Prostate gland (tissue), 2 donors: Measurements from ENCODE around the gene NFIX. TPM values are rescaled to one million over a fixed set of nuclear protein-coding genes. Genes with fewer than 3 reads are reported as not detected.

Experiments used
- DNase-seq: peaks from one replicate; pipeline ENCODE4 v3.0.0-alpha.2; 2019; ENCODE audit warnings: low spot score
- H3K27ac ChIP-seq, 2 donors: fragments of 200-600 bp; sonication (generic); 2 replicates each; pipeline ENCODE4 v1.5.1; 2017 to 2019
- H3K27me3 ChIP-seq: fragments of 200-600 bp; sonication (generic); replicated peaks from 2 replicates; pipeline ENCODE4 v1.5.1; 2019; ENCODE audit not compliant: insufficient read depth
- H3K36me3 ChIP-seq, 2 donors: fragments of 200-600 bp; sonication (generic); 1 replicate in 1 of 2; 2 replicates in 1 of 2; pipeline versions ENCODE4 v1.5.1 to v1.8.1; 2017 to 2019
- H3K4me1 ChIP-seq: fragments of 200-600 bp; sonication (generic); replicated peaks from 2 replicates; pipeline ENCODE4 v1.5.1; 2019
- H3K4me3 ChIP-seq, 2 donors: fragments of 200-600 bp; sonication (generic); 2 replicates each; pipeline ENCODE4 v1.5.1; 2017 to 2019
- H3K9me3 ChIP-seq: fragments of 200-600 bp; sonication (generic); 2 replicates; pipeline ENCODE4 v1.5.1; 2017
- POLR2A ChIP-seq: fragments of 450-650 bp; IDR thresholded peaks from one replicate; pipeline ENCODE4 v1.6.1; 2016; ENCODE audit warnings: antibody characterized with exemption, mild to moderate bottlenecking
- POLR2AphosphoS5 ChIP-seq: sonication (generic); formaldehyde crosslinking; IDR thresholded peaks from one replicate; pipeline ENCODE4 v1.6.1; 2017; ENCODE audit warnings: antibody characterized with exemption
- WGBS: methylation state at CpG from one replicate; pipeline ENCODE4 v1.1.5; 2018; 5-methylcytosine and 5-hydroxymethylcytosine counted together
- intact Hi-C: fragments of 100-400 bp; cut with DNase I; formaldehyde crosslinking; loops from one replicate; pipeline ENCODE4 v1.14.2; 2022
- total RNA-seq, 2 donors: library from RNA; depleted of rRNA; stranded (reverse); fragments of >200 nt; gene quantifications; one replicate each; pipeline ENCODE4 v1.1.0, GENCODE V29; 2016
- TF ChIP-seq, protein P1 (sequence below), 4 experiments: fragments of 200-600 bp in 2 of 4; fragments of 450-650 bp in 2 of 4; sonication (generic) in 2 of 4; IDR thresholded peaks; 1 replicate in 3 of 4; 2 replicates in 1 of 4; pipeline ENCODE4 v1.5.1; 2016 to 2019; ENCODE audit warnings: antibody characterized with exemption in 4 of 4, mild to moderate bottlenecking in 2 of 4, moderate library complexity in 2 of 4

NFIX gene
- total RNA-seq, 2 donors from 2014 or later, result 185 to 286 TPM

DNA sequence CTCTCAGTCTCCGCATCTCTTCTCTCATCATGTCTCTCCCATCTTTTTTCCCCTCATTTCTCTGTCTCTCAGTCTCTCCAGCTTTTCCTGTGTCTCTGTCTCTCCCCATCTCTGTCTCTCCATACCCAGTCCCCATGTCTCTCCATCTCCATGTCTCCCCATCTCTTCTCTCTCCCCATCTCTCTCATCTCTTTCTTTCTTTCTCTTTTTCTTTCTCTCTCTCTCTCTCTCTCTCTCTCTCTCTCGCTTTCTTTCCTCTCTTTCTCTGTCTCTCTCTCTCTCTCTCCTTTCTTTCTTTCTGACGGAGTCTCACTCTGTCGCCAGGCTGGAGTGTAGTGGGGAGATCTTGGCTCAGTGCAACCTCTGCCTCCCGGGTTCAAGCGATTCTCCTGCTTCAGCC lies 12.6 kb upstream of the NFIX start:
- H3K27me3 ChIP-seq, result no peaks in the 10 kb centered on the region
- DNase-seq, result no peak
- no peaks in the 10 kb centered on the region for H3K4me1 ChIP-seq
- intact Hi-C loops, result loop anchor here (1.0 to 2.0 kb wide), 2 partner anchors 79 to 110 kb away; no protein-coding TSS in a partner anchor
- TF ChIP-seq POLR2A, result no peak
- TF ChIP-seq, protein P1, sequence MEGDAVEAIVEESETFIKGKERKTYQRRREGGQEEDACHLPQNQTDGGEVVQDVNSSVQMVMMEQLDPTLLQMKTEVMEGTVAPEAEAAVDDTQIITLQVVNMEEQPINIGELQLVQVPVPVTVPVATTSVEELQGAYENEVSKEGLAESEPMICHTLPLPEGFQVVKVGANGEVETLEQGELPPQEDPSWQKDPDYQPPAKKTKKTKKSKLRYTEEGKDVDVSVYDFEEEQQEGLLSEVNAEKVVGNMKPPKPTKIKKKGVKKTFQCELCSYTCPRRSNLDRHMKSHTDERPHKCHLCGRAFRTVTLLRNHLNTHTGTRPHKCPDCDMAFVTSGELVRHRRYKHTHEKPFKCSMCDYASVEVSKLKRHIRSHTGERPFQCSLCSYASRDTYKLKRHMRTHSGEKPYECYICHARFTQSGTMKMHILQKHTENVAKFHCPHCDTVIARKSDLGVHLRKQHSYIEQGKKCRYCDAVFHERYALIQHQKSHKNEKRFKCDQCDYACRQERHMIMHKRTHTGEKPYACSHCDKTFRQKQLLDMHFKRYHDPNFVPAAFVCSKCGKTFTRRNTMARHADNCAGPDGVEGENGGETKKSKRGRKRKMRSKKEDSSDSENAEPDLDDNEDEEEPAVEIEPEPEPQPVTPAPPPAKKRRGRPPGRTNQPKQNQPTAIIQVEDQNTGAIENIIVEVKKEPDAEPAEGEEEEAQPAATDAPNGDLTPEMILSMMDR (IDR thresholded peaks at IDR 0.05), result no peak
- TF ChIP-seq POLR2AphosphoS5, result no peak
- WGBS, result 90% methylated on average over 6 of the region's 6 CpGs
- H3K27ac ChIP-seq, result no peak overlapping the region
- no peaks in the 10 kb centered on the region for H3K9me3 ChIP-seq
- H3K36me3 ChIP-seq, result no peaks in the 10 kb centered on the region
- H3K4me3 ChIP-seq, result no peak overlapping the region

DNA sequence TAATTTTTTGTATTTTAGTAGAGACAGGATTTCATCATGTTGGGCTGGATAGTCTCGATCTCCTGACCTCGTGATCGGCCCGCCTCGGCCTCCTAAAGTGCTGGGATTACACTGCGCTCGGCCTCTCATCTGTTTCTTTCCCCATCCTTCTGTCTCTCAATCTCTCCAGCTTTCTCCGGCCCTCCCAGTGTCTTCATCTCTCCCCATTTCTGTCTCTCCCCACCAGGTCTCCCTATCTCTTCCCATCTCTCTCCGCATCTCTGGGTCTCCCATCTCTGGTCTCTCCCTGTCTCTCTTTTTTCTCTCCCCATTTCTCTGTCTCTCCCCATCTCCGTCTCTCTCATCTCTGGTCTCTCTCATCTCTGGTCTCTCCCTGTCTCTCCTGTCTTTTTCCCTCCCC lies 12.2 kb upstream of the NFIX start:
- intact Hi-C loops, result loop anchor here (1.0 to 2.0 kb wide), 2 partner anchors 78 to 110 kb away; no protein-coding TSS in a partner anchor
- DNase-seq, result no peak
- TF ChIP-seq POLR2AphosphoS5 (no peak), POLR2A (no peak)
- TF ChIP-seq, protein P1 (IDR thresholded peaks at IDR 0.05), result no peak
- peak overlapping the region in 1 of 2 donors; percentile 47 for H3K27ac ChIP-seq
- no peaks in the 10 kb centered on the region for H3K4me1 ChIP-seq
- no peaks in the 10 kb centered on the region for H3K27me3 ChIP-seq
- no peaks in the 10 kb centered on the region for H3K36me3 ChIP-seq
- 55% methylated on average over 10 of the region's 10 CpGs for WGBS
- H3K4me3 ChIP-seq, result peak overlapping the region; percentile 18 to 26
- no peaks in the 10 kb centered on the region for H3K9me3 ChIP-seq

DNA sequence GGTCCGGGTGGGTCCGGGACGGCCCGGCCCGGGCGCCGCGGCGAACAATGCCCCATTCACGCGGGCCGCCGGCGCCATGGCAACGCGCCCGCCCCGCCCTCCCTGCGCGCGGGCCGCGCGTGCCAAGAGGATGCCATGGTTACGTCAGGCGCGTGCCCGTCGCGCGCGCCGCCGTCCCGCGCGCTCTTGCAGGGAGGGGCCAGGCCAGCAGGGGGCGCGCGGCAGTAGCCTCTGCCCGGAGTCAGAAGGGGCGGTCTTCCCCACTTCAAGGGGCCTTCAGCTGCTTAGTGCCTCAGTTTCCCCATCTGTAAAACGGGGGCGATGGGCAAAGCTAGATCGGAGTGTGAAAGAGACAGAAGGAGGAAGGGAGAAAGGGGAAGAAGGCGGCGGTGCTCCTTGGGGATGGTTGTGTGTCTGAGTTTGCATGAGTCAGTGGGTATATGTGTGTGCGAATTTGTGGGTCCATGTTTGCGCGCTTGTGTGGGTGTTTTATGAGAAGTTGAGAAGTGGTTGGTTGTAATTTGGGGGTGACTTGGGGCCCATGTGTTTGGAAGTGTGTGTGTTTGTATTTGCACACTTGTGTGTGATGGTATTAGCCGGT lies 11.6 kb upstream of the NFIX start:
- 11% methylated on average over 49 of the region's 51 CpGs for WGBS
- Histone ChIP-seq H3K36me3 (no peaks in the 10 kb centered on the region), H3K4me3 (peak overlapping the region; percentile 18 to 26), H3K4me1 (no peaks in the 10 kb centered on the region), H3K27me3 (no peaks in the 10 kb centered on the region), H3K9me3 (no peaks in the 10 kb centered on the region), H3K27ac (peak overlapping the region; percentile 47 to 70)
- DNase-seq, result peak; percentile 78
- intact Hi-C loops, result loop anchor here (1.0 to 2.0 kb wide), 2 partner anchors 78 to 109 kb away; no protein-coding TSS in a partner anchor
- TF ChIP-seq, protein P1 (IDR thresholded peaks at IDR 0.05), result peak; percentile 98 to 99 (median 99)
- peak; percentile 65 for TF ChIP-seq POLR2AphosphoS5
- peak; percentile 24 for TF ChIP-seq POLR2A

DNA sequence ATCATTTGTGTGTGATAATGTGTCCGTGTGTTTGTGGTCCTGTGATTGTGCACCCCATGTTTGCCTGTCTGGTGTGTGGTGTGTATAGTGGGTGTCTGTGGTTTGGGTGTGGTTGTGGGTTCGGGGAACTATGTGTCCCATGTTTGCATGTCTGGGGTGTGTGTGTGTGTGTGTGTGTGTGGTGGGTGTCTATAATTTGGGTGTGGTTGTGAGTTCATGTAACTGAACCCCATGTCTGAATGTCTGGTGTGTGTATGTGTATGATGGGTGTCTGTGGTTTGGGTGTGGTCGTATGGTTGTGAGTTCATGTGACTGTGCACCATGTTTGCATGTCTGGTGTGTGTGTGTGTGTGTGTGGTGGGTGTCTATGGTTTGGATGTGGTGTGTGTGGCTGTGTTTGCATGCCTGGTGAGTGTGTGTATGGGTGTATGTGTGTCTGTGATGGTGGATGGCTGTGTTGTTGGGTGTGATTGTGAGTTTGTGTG lies 11.1 kb upstream of the NFIX start:
- WGBS, result 80% methylated on average over 3 of the region's 3 CpGs
- intact Hi-C loops, result no loop called here
- H3K4me3 ChIP-seq, result no peak overlapping the region
- TF ChIP-seq POLR2A, result no peak
- TF ChIP-seq POLR2AphosphoS5, result no peak
- TF ChIP-seq, protein P1 (IDR thresholded peaks at IDR 0.05), result no peak
- no peaks in the 10 kb centered on the region for H3K9me3 ChIP-seq
- DNase-seq, result no peak
- H3K4me1 ChIP-seq, result no peaks in the 10 kb centered on the region
- H3K27ac ChIP-seq, result peak overlapping the region; percentile 48 to 70
- H3K27me3 ChIP-seq, result no peaks in the 10 kb centered on the region
- H3K36me3 ChIP-seq, result no peaks in the 10 kb centered on the region

DNA sequence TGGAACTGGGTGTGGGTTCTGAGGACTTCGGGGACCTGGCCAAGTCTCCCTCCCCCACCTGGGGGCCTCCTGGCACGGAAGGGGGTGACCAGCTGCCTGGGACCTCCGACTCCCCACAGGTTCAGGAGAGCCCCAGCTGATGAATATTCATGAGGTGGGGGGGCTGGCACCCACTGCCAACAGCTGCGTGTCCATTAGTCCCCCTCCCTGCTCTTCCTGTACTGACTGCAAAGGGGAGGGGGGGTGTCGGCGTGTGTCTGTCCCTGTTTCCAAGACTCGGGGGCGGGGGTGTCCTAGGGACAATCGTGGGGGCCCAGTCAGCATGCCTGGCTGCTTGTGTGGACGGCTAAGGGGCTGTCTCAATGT lies 10.6 kb upstream of the NFIX start:
- intact Hi-C loops, result no loop called here
- Histone ChIP-seq H3K4me1 (no peaks in the 10 kb centered on the region), H3K27ac (peak overlapping the region; percentile 48 to 70), H3K27me3 (no peaks in the 10 kb centered on the region), H3K9me3 (no peaks in the 10 kb centered on the region), H3K36me3 (no peaks in the 10 kb centered on the region), H3K4me3 (no peak overlapping the region)
- WGBS, result 33% methylated on average over 6 of the region's 10 CpGs
- no peak for DNase-seq
- TF ChIP-seq, protein P1 (IDR thresholded peaks at IDR 0.05), result no peak
- no peak for TF ChIP-seq POLR2A
- no peak for TF ChIP-seq POLR2AphosphoS5
